ENCODE results near the gene PIGN. TPM values are rescaled to one million over a fixed set of nuclear protein-coding genes. Genes with fewer than 3 reads are reported as not detected.
A peak's percentile ranks its signal among the peaks of the same experiment; 100 is the strongest.

PIGN gene
- polyA plus RNA-seq, 3 donors: 4.1 to 14.7 (median 14.6) TPM

DNA sequence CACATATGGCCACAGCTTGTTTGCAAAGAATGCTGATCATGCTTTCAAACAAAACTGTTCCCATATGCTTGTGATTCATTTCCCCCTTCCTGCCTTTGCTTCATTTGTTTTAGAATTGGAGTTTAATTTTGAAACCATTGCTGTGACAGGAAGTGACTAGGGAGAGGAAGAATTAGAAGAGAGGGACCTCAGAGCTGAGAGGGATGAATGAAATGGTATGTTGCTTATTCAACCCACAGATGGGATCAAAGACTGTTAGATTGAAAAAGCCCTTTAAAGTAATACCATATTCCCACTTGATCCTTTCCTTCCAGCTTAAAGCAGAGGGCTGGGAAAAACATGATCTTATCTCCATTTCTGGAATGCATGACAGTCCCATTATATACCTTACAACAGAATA is 187.9 kb downstream of the PIGN start:
- H3K9me3 ChIP-seq (replicated peaks in 1 of 2; ENCODE audit: control insufficient read depth in 1 of 2, insufficient read depth in 1 of 2, low read length in 2 of 2): peaks cover 0 to 13% of the 10 kb centered on the region in 2 donors
- peaks cover 11 to 29% (median 17%) of the 10 kb centered on the region in 7 donors for H3K9me3 Mint-ChIP-seq
- peak; percentile 30 to 48 (median 33) for DNase-seq
- peaks cover 0 to 2% (median 0%) of the 10 kb centered on the region in 3 donors for H3K27me3 Mint-ChIP-seq (ENCODE audit: low read depth in 3 of 3)
- intact Hi-C loops (cut with micrococcal nuclease): no loop called here
- peaks cover 32 to 50% of the 10 kb centered on the region in 2 donors for H3K4me1 ChIP-seq (ENCODE audit: control insufficient read depth in 1 of 2, insufficient read depth in 2 of 2, low read length in 2 of 2)
- no peaks in the 10 kb centered on the region for H3K36me3 ChIP-seq (replicated peaks in 1 of 2; ENCODE audit: control insufficient read depth in 1 of 2, insufficient read depth in 2 of 2, low read length in 2 of 2)
- H3K36me3 Mint-ChIP-seq: peaks cover 2 to 6% of the 10 kb centered on the region in 2 donors
- TF ChIP-seq, protein P1, sequence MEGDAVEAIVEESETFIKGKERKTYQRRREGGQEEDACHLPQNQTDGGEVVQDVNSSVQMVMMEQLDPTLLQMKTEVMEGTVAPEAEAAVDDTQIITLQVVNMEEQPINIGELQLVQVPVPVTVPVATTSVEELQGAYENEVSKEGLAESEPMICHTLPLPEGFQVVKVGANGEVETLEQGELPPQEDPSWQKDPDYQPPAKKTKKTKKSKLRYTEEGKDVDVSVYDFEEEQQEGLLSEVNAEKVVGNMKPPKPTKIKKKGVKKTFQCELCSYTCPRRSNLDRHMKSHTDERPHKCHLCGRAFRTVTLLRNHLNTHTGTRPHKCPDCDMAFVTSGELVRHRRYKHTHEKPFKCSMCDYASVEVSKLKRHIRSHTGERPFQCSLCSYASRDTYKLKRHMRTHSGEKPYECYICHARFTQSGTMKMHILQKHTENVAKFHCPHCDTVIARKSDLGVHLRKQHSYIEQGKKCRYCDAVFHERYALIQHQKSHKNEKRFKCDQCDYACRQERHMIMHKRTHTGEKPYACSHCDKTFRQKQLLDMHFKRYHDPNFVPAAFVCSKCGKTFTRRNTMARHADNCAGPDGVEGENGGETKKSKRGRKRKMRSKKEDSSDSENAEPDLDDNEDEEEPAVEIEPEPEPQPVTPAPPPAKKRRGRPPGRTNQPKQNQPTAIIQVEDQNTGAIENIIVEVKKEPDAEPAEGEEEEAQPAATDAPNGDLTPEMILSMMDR (IDR thresholded peaks at IDR 0.05): no peak
- H3K9ac ChIP-seq (ENCODE audit: insufficient read depth, low read length, poor library complexity, severe bottlenecking): no peak overlapping the region
- peaks cover 38% of the 10 kb centered on the region for H3K4me1 Mint-ChIP-seq
- no peaks in the 10 kb centered on the region for H3K27me3 ChIP-seq (ENCODE audit: control insufficient read depth in 2 of 2, insufficient read depth in 2 of 2, low read length in 2 of 2)
- peak overlapping the region; percentile 46 for H3K4me2 ChIP-seq (replicated peaks; ENCODE audit: extremely low read depth, low read length, poor library complexity, severe bottlenecking)
- H3K27ac ChIP-seq (ENCODE audit: low read depth in 1 of 2, low read length in 2 of 2): peak overlapping the region in 1 of 2 donors; percentile 57
- peak overlapping the region in 1 of 2 donors; percentile 44 for H3K4me3 Mint-ChIP-seq
- H3K27ac Mint-ChIP-seq: peak overlapping the region in 6 of 7 donors; percentile 21 to 79 (median 68)
- no peaks in the 10 kb centered on the region for H3K79me2 ChIP-seq (ENCODE audit: insufficient read depth, low read length)
- H2AFZ ChIP-seq (ENCODE audit: insufficient read depth, low read depth, low read length, poor library complexity, severe bottlenecking): no peak overlapping the region
- H3K4me3 ChIP-seq (replicated peaks in 1 of 3; ENCODE audit: low read depth in 2 of 3, low read length in 3 of 3): peak overlapping the region in 1 of 3 experiments; percentile 29
- H4K20me1 ChIP-seq (ENCODE audit: insufficient read depth, low read length): no peaks in the 10 kb centered on the region

DNA sequence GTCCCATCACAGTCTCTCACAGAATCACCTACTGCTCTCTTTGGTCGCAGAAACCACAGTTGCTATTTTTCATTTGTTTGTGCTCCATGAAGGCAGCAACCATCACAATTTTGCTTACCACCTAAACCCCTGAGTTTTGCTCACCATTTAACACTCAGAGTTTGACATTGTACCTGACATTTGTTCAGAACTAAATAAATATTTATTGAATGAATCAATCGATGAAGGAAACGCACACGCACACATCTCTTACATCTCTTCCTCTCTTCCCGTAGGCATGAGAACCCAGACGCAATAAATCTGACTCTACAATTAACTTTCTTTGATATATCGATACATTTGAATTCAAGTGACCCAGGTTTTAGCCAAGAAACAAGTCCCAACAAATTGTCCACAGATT is 188.5 kb downstream of the PIGN start:
- Histone ChIP-seq H3K9ac (ENCODE audit: insufficient read depth, low read length, poor library complexity, severe bottlenecking) (no peak overlapping the region), H2AFZ (ENCODE audit: insufficient read depth, low read depth, low read length, poor library complexity, severe bottlenecking) (no peak overlapping the region), H3K79me2 (ENCODE audit: insufficient read depth, low read length) (no peaks in the 10 kb centered on the region), H3K27ac (ENCODE audit: low read depth in 1 of 2, low read length in 2 of 2) (peak overlapping the region in 1 of 2 donors; percentile 57), H3K4me1 (ENCODE audit: control insufficient read depth in 1 of 2, insufficient read depth in 2 of 2, low read length in 2 of 2) (peaks cover 38 to 57% of the 10 kb centered on the region in 2 donors), H3K9me3 (replicated peaks in 1 of 2; ENCODE audit: control insufficient read depth in 1 of 2, insufficient read depth in 1 of 2, low read length in 2 of 2) (peaks cover 0 to 13% of the 10 kb centered on the region in 2 donors), H3K4me3 (replicated peaks in 1 of 3; ENCODE audit: low read depth in 2 of 3, low read length in 3 of 3) (peak overlapping the region in 1 of 3 experiments; percentile 29), H3K4me2 (replicated peaks; ENCODE audit: extremely low read depth, low read length, poor library complexity, severe bottlenecking) (peak overlapping the region; percentile 46), H3K36me3 (replicated peaks in 1 of 2; ENCODE audit: control insufficient read depth in 1 of 2, insufficient read depth in 2 of 2, low read length in 2 of 2) (no peaks in the 10 kb centered on the region), H3K27me3 (ENCODE audit: control insufficient read depth in 2 of 2, insufficient read depth in 2 of 2, low read length in 2 of 2) (no peaks in the 10 kb centered on the region), H4K20me1 (ENCODE audit: insufficient read depth, low read length) (no peaks in the 10 kb centered on the region)
- TF ChIP-seq, protein P1 (IDR thresholded peaks at IDR 0.05): no peak
- no peak overlapping the region for H3K4me3 Mint-ChIP-seq
- peaks cover 0 to 2% (median 0%) of the 10 kb centered on the region in 3 donors for H3K27me3 Mint-ChIP-seq (ENCODE audit: low read depth in 3 of 3)
- DNase-seq: no peak
- intact Hi-C loops (cut with micrococcal nuclease): no loop called here
- H3K36me3 Mint-ChIP-seq: peaks cover 2 to 6% of the 10 kb centered on the region in 2 donors
- 86% methylated on average over 4 of the region's 7 CpGs for WGBS (ENCODE audit: insufficient coverage)
- H3K9me3 Mint-ChIP-seq: peaks cover 11 to 29% (median 16%) of the 10 kb centered on the region in 7 donors
- H3K27ac Mint-ChIP-seq: peak overlapping the region in 2 of 7 donors; percentile 21 to 31
- peaks cover 44% of the 10 kb centered on the region for H3K4me1 Mint-ChIP-seq

Data from CD14-positive monocyte (primary cell).